Suprapubic skin (tissue), 4 donors: Measurements from ENCODE around the gene B4GALNT4.

ENCODE experiments used
- CTCF ChIP-seq, 2 donors: fragments of 200-600 bp in 1 of 2; fragments of 450-650 bp in 1 of 2; sonication (generic) in 1 of 2; IDR thresholded peaks; one replicate each; pipeline ENCODE4 v1.5.1; 2016 to 2019; ENCODE audit warnings: antibody characterized with exemption in 2 of 2, mild to moderate bottlenecking in 1 of 2, moderate library complexity in 1 of 2
- EP300 ChIP-seq: sonication (generic); formaldehyde crosslinking; IDR thresholded peaks from one replicate; pipeline ENCODE4 v1.6.1; 2017; ENCODE audit warnings: antibody characterized with exemption
- POLR2A ChIP-seq, 2 donors: fragments of 450-650 bp; IDR thresholded peaks; one replicate each; pipeline ENCODE4 v1.6.1; 2017; ENCODE audit warnings: antibody characterized with exemption in 2 of 2, mild to moderate bottlenecking in 2 of 2, moderate library complexity in 2 of 2
- POLR2AphosphoS5 ChIP-seq, 3 donors: sonication (generic); formaldehyde crosslinking; IDR thresholded peaks; one replicate each; pipeline ENCODE4 v1.6.1; 2017; ENCODE audit warnings: antibody characterized with exemption in 3 of 3

GRCh38 chr11:342328-342727 is 27.0 kb upstream of the B4GALNT4 start:
- no peak for TF ChIP-seq CTCF (IDR thresholded peaks at IDR 0.05)
- no peak for TF ChIP-seq POLR2A (IDR thresholded peaks at IDR 0.05)
- no peak for TF ChIP-seq EP300
- TF ChIP-seq POLR2AphosphoS5 (IDR thresholded peaks at IDR 0.05): no peak
